IPS-15b (cell line): ENCODE data around the gene NANOS1.

Experiments used
- H3K27me3 ChIP-seq: one replicate; pipeline ENCODE4 v1.6.1; 2013; ENCODE audit warnings: low read length; ENCODE audit not compliant: control insufficient read depth, insufficient read depth
- H3K36me3 ChIP-seq: one replicate; pipeline ENCODE4 v1.6.1; 2013; ENCODE audit warnings: low read length; ENCODE audit not compliant: control insufficient read depth, insufficient read depth
- H3K4me1 ChIP-seq: one replicate; pipeline ENCODE4 v1.6.1; 2013; ENCODE audit warnings: mild to moderate bottlenecking, low read length; ENCODE audit not compliant: control insufficient read depth, insufficient read depth
- H3K4me3 ChIP-seq: one replicate; pipeline ENCODE4 v1.5.1; 2013; ENCODE audit warnings: low read depth, low read length
- H3K9ac ChIP-seq: one replicate; pipeline ENCODE4 v1.6.1; 2013; ENCODE audit warnings: low read depth, mild to moderate bottlenecking, low read length
- H3K9me3 ChIP-seq: one replicate; pipeline ENCODE4 v1.6.1; 2013; ENCODE audit warnings: mild to moderate bottlenecking, low read length; ENCODE audit not compliant: control insufficient read depth, insufficient read depth

NANOS1 gene

GRCh38 chr10:119042169-119042568 lies 12.7 kb downstream of the NANOS1 start:
- H3K4me3 ChIP-seq, result no peak overlapping the region
- no peaks in the 10 kb centered on the region for H3K4me1 ChIP-seq
- no peak overlapping the region for H3K9ac ChIP-seq
- no peaks in the 10 kb centered on the region for H3K9me3 ChIP-seq
- H3K36me3 ChIP-seq, result peaks cover 53% of the 10 kb centered on the region
- no peaks in the 10 kb centered on the region for H3K27me3 ChIP-seq

- Histone ChIP-seq H3K4me3 (no peak overlapping the region), H3K36me3 (peaks cover 60% of the 10 kb centered on the region), H3K4me1 (no peaks in the 10 kb centered on the region)
Observed at GRCh38 chr10:119045561-119045960, 16.0 kb downstream of the NANOS1 start.

GRCh38 chr10:119049361-119049760 lies 19.8 kb downstream of the NANOS1 start:
- no peaks in the 10 kb centered on the region for H3K4me1 ChIP-seq
- no peaks in the 10 kb centered on the region for H3K27me3 ChIP-seq
- H3K36me3 ChIP-seq, result peaks cover 54% of the 10 kb centered on the region

More at GRCh38 chr10:119045561-119045960, 16.0 kb downstream of the NANOS1 start:
- Histone ChIP-seq H3K9ac (no peak overlapping the region), H3K27me3 (no peaks in the 10 kb centered on the region), H3K9me3 (no peaks in the 10 kb centered on the region)

GRCh38 chr10:119049777-119050176 lies 20.3 kb downstream of the NANOS1 start:
- no peak overlapping the region for H3K9ac ChIP-seq
- H3K36me3 ChIP-seq, result peaks cover 54% of the 10 kb centered on the region

More at GRCh38 chr10:119049361-119049760, 19.8 kb downstream of the NANOS1 start:
- Histone ChIP-seq H3K4me3 (no peak overlapping the region), H3K9ac (no peak overlapping the region), H3K9me3 (no peaks in the 10 kb centered on the region)

GRCh38 chr10:119051775-119052174 lies 22.3 kb downstream of the NANOS1 start:
- H3K9ac ChIP-seq, result no peak overlapping the region
- H3K9me3 ChIP-seq, result no peaks in the 10 kb centered on the region
- H3K27me3 ChIP-seq, result no peaks in the 10 kb centered on the region
- no peak overlapping the region for H3K4me3 ChIP-seq
- no peaks in the 10 kb centered on the region for H3K4me1 ChIP-seq
- peaks cover 50% of the 10 kb centered on the region for H3K36me3 ChIP-seq

More at GRCh38 chr10:119049777-119050176, 20.3 kb downstream of the NANOS1 start:
- Histone ChIP-seq H3K9me3 (no peaks in the 10 kb centered on the region), H3K4me3 (no peak overlapping the region), H3K4me1 (no peaks in the 10 kb centered on the region), H3K27me3 (no peaks in the 10 kb centered on the region)

GRCh38 chr10:119055472-119055871 lies 26.0 kb downstream of the NANOS1 start:
- Histone ChIP-seq H3K4me3 (no peak overlapping the region), H3K4me1 (no peaks in the 10 kb centered on the region), H3K27me3 (no peaks in the 10 kb centered on the region), H3K9me3 (no peaks in the 10 kb centered on the region), H3K36me3 (peaks cover 52% of the 10 kb centered on the region), H3K9ac (no peak overlapping the region)

GRCh38 chr10:119058010-119058409 lies 28.5 kb downstream of the NANOS1 start:
- H3K4me3 ChIP-seq, result no peak overlapping the region
- H3K9me3 ChIP-seq, result no peaks in the 10 kb centered on the region
- H3K9ac ChIP-seq, result no peak overlapping the region
- no peaks in the 10 kb centered on the region for H3K4me1 ChIP-seq
- no peaks in the 10 kb centered on the region for H3K27me3 ChIP-seq
- H3K36me3 ChIP-seq, result peaks cover 42% of the 10 kb centered on the region

GRCh38 chr10:119059557-119059956 lies 30.0 kb downstream of the NANOS1 start:
- Histone ChIP-seq H3K4me1 (no peaks in the 10 kb centered on the region), H3K9ac (no peak overlapping the region), H3K27me3 (no peaks in the 10 kb centered on the region), H3K9me3 (no peaks in the 10 kb centered on the region), H3K4me3 (no peak overlapping the region), H3K36me3 (peaks cover 42% of the 10 kb centered on the region)

- Histone ChIP-seq H3K27me3 (no peaks in the 10 kb centered on the region), H3K36me3 (peaks cover 46% of the 10 kb centered on the region), H3K9me3 (no peaks in the 10 kb centered on the region), H3K4me1 (no peaks in the 10 kb centered on the region), H3K9ac (no peak overlapping the region), H3K4me3 (no peak overlapping the region)
Observed at GRCh38 chr10:119060107-119060506, 30.6 kb downstream of the NANOS1 start.

- no peak overlapping the region for H3K9ac ChIP-seq
- H3K4me1 ChIP-seq, result no peaks in the 10 kb centered on the region
- H3K36me3 ChIP-seq, result peaks cover 52% of the 10 kb centered on the region
Observed at GRCh38 chr10:119061352-119061751, 31.8 kb downstream of the NANOS1 start.

GRCh38 chr10:119061926-119062325 lies 32.4 kb downstream of the NANOS1 start:
- Histone ChIP-seq H3K4me1 (no peaks in the 10 kb centered on the region), H3K4me3 (no peak overlapping the region), H3K9ac (no peak overlapping the region), H3K36me3 (peaks cover 55% of the 10 kb centered on the region), H3K27me3 (no peaks in the 10 kb centered on the region), H3K9me3 (no peaks in the 10 kb centered on the region)

More at GRCh38 chr10:119061352-119061751, 31.8 kb downstream of the NANOS1 start:
- no peaks in the 10 kb centered on the region for H3K9me3 ChIP-seq
- H3K27me3 ChIP-seq, result no peaks in the 10 kb centered on the region
- H3K4me3 ChIP-seq, result no peak overlapping the region

GRCh38 chr10:119070395-119071165 lies 41.1 kb downstream of the NANOS1 start:
- no peak overlapping the region for H3K9ac ChIP-seq
- no peaks in the 10 kb centered on the region for H3K9me3 ChIP-seq
- no peaks in the 10 kb centered on the region for H3K27me3 ChIP-seq
- H3K36me3 ChIP-seq, result peaks cover 54% of the 10 kb centered on the region
- H3K4me3 ChIP-seq, result no peak overlapping the region
- peaks cover 2% of the 10 kb centered on the region for H3K4me1 ChIP-seq
